ENCODE data around the gene TMEM163.

Gene TMEM163

DNA sequence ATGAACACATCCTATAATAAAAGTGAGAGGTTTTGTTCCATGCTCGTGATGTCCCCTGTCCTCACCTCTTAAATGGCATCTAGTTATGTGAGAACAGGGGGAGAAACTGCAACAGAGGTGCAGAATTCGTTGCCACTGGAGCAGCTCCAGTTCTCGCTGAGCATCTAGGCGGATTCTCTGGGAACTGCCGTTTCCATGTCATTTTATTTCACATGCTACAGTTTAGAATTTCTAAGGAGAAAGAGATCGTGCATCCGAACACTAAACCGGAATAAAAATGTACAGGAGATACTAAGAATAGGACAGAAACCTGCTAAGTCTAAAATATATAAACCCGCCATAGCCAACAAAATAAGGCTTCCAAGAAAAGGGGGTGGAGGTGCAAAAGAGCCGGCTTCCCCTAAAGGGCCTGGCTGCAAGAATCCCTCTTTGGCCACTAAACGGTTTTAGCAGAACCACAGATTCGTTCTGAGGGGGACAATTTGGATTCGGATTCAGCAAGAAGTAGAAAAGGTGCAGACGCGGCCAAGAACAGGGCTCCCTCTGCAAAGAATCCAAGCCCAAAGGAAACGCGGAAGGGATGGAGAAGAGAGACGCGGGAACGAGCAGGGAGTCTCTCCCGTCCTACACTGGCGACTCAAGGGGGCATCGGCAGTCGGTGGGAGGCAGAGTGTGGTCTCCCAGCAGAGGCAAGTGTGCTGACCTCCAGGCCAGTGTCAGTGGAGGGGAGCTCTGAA lies 1.3 kb downstream of the TMEM163 start:
- H3K27ac ChIP-seq = no peak overlapping the region
- no peak for DNase-seq (ENCODE audit: low spot score)
- POLR2A ChIA-PET (ENCODE audit: low non-redundant PET) = no interaction called here
- TF ChIP-seq, protein P1, sequence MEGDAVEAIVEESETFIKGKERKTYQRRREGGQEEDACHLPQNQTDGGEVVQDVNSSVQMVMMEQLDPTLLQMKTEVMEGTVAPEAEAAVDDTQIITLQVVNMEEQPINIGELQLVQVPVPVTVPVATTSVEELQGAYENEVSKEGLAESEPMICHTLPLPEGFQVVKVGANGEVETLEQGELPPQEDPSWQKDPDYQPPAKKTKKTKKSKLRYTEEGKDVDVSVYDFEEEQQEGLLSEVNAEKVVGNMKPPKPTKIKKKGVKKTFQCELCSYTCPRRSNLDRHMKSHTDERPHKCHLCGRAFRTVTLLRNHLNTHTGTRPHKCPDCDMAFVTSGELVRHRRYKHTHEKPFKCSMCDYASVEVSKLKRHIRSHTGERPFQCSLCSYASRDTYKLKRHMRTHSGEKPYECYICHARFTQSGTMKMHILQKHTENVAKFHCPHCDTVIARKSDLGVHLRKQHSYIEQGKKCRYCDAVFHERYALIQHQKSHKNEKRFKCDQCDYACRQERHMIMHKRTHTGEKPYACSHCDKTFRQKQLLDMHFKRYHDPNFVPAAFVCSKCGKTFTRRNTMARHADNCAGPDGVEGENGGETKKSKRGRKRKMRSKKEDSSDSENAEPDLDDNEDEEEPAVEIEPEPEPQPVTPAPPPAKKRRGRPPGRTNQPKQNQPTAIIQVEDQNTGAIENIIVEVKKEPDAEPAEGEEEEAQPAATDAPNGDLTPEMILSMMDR (conservative IDR thresholded peaks at IDR 0.05; ENCODE audit: low read depth) = no peak
- CTCF ChIA-PET = interaction anchor here (0.6 to 1.0 kb wide), 2 partner anchors 16 to 860 kb away, joined by 3 read pairs; no protein-coding TSS in a partner anchor

DNA sequence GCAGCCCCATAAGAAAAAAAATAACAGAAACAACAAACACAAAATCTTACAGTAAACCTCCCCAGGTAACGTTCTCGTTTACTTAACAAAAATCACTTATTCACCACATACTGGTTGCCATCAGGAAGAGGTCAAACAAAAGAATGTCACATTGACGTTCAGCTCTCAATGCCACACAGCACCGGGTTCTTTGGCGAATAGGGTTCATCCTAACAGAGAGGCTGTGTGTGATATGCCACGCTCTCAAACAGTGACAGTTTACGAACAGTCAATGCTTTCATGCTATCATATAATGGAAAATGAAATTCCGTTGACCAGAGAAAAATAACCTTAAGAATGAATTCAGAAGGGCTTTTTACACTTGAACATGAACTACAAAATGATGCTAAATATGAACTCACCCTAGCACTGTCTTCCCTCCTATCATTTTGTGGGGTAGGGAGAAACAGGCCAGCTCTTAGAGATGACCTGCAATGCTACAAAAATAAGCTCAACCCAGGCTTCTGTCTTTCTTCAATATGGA lies 2.0 kb downstream of the TMEM163 start:
- H3K27ac ChIP-seq = no peak overlapping the region
- POLR2A ChIA-PET (ENCODE audit: low non-redundant PET) = no interaction called here
- CTCF ChIA-PET = no interaction called here
- TF ChIP-seq, protein P1 (conservative IDR thresholded peaks at IDR 0.05; ENCODE audit: low read depth) = no peak
- DNase-seq (ENCODE audit: low spot score) = no peak

DNA sequence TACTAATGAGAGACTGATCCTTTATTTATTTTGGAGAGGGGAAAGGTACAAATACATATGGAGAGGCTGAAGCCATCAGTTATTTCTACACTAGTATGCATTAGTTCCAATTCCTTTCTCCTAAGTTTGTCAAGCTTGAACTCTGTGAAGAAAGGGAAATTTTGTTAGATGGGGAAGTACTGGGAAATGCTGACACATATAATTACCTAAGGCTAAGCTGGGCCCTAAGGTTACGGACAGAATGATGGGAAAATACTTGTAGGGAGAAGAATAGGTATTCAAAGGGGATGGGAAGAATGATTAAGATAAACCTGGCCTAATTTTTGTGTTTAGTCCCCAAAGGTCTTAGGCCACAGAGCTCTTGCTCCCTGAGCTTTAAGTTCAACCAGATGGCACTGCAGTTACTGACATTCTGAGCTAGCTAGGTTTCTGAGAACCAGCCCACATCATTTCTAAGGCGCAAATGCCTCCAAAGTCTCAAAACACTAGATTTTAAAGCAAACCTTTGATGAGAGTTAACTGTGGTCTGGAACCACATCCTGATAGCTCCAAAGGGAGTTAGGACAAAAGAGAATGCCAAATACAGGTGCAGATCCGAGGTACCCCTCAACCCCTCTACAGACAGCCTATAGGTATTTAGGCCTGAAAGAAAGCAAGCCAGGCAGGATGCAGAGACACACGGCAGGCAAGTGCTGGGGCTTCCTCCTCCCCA lies 2.7 kb downstream of the TMEM163 start:
- no peak for DNase-seq (ENCODE audit: low spot score)
- POLR2A ChIA-PET (ENCODE audit: low non-redundant PET) = no interaction called here
- no peak overlapping the region for H3K27ac ChIP-seq
- CTCF ChIA-PET = no interaction called here
- TF ChIP-seq, protein P1 (conservative IDR thresholded peaks at IDR 0.05; ENCODE audit: low read depth) = no peak

DNA sequence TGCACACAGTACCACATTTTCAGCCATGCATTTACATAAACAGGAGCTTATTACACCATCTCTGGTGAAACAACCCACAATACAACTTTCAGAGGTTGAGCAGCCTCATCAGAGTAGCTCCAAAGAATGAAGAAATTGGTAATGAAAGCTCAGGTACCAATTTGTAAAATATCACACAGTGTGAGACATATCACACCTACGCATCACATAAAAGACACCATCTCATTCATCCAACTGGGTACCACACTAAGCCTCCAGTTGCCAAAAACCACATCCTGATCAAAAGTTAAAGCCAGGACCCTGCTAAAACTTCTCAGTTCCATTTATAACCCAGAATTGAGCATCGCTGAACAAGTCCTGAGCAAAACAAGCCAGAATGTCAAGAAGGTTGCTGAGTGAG lies 4.6 kb downstream of the TMEM163 start:
- TF ChIP-seq, protein P1 (conservative IDR thresholded peaks at IDR 0.05; ENCODE audit: low read depth) = no peak
- ChIA-PET CTCF (no interaction called here), POLR2A (ENCODE audit: low non-redundant PET) (no interaction called here)
- no peak overlapping the region for H3K27ac ChIP-seq
- no peak for DNase-seq (ENCODE audit: low spot score)

DNA sequence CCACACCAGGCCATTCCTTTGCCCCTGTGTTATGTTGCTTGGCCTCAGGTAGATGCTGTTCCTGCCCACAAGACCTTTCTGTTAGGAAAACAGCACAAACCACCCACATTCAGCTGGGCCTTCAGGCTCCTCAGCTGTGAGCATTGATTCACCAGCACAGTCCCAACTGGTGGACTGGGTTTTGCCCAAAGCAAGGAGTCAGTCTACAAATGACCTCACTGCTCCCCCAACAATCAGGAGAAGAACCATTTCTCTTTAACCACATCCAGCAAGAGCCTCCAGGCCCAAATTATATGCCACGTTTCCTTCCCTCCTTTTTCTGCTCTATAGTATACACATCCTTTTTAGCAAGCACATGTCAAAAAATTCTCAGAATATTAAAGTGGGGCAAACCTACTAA lies 5.2 kb downstream of the TMEM163 start:
- no peak overlapping the region for H3K27ac ChIP-seq
- DNase-seq (ENCODE audit: low spot score) = no peak
- POLR2A ChIA-PET (ENCODE audit: low non-redundant PET) = no interaction called here
- CTCF ChIA-PET = no interaction called here
- TF ChIP-seq, protein P1 (conservative IDR thresholded peaks at IDR 0.05; ENCODE audit: low read depth) = no peak

DNA sequence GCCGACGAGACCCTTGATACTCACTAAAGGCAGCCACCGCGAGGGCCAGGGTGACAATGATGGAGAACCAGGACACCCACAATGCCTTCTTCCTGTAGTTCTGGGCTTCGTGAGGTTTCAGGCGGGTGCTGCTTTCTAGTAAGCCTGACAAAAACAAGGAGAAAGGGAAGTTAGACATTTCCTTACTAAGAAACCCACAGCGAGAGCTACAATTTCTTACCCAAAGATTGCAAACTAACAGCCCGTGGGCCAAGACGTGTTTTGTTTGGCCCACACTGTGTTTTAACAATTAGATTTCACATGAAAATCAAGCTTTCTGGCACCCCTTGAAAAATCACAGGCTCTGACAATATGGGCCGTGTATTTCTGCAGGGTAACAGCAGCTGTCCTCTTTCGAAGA lies 5.6 kb downstream of the TMEM163 start:
- no peak for DNase-seq (ENCODE audit: low spot score)
- H3K27ac ChIP-seq = no peak overlapping the region
- CTCF ChIA-PET = no interaction called here
- TF ChIP-seq, protein P1 (conservative IDR thresholded peaks at IDR 0.05; ENCODE audit: low read depth) = no peak
- POLR2A ChIA-PET (ENCODE audit: low non-redundant PET) = no interaction called here

All from RWPE1 (cell line).